IPS-18a (cell line): ENCODE results near the gene RFT1.

Source experiments
- H3K27ac ChIP-seq: one replicate; pipeline ENCODE4 v1.5.1; 2013; ENCODE audit warnings: low read length
- H3K27me3 ChIP-seq: one replicate; pipeline ENCODE4 v1.6.1; 2013; ENCODE audit warnings: mild to moderate bottlenecking, low read length; ENCODE audit not compliant: control insufficient read depth, insufficient read depth
- H3K36me3 ChIP-seq: one replicate; pipeline ENCODE4 v1.6.1; 2013; ENCODE audit warnings: low read depth, low read length; ENCODE audit not compliant: control insufficient read depth
- H3K4me1 ChIP-seq: one replicate; pipeline ENCODE4 v1.6.1; 2013; ENCODE audit warnings: low read depth, low read length; ENCODE audit not compliant: control insufficient read depth
- H3K4me3 ChIP-seq: one replicate; pipeline ENCODE4 v1.5.1; 2013; ENCODE audit warnings: low read length
- H3K9ac ChIP-seq: one replicate; pipeline ENCODE4 v1.6.1; 2013; ENCODE audit warnings: mild to moderate bottlenecking, low read length, moderate library complexity
- H3K9me3 ChIP-seq: one replicate; pipeline ENCODE4 v1.6.1; 2013; ENCODE audit warnings: low read depth, low read length; ENCODE audit not compliant: control insufficient read depth

RFT1 gene

GRCh38 chr3:53130179-53131061 is at the start of gene RFT1:
Gene RFT1 (minus strand): TSS chr3:53130435. CDS start chr3:53130400, 35 bp downstream.
- peak within 1 kb of the TSS; percentile 94 for H3K9ac ChIP-seq
- peaks cover 6% of the 10 kb centered on the region for H3K4me1 ChIP-seq
- peaks cover 3% of the 10 kb centered on the region for H3K36me3 ChIP-seq
- H3K27me3 ChIP-seq, result no peaks in the 10 kb centered on the region
- peak within 1 kb of the TSS; percentile 66 for H3K27ac ChIP-seq
- H3K4me3 ChIP-seq, result peak within 1 kb of the TSS; percentile 91
- no peaks in the 10 kb centered on the region for H3K9me3 ChIP-seq

GRCh38 chr3:53179580-53179979 is 49.3 kb upstream of the RFT1 start:
- H3K4me3 ChIP-seq, result no peak overlapping the region
- H3K36me3 ChIP-seq, result peaks cover 9% of the 10 kb centered on the region
- H3K4me1 ChIP-seq, result no peaks in the 10 kb centered on the region
- no peak overlapping the region for H3K9ac ChIP-seq
- no peaks in the 10 kb centered on the region for H3K27me3 ChIP-seq
- H3K27ac ChIP-seq, result no peak overlapping the region
- no peaks in the 10 kb centered on the region for H3K9me3 ChIP-seq

GRCh38 chr3:53178246-53178645 is 48.0 kb upstream of the RFT1 start:
- Histone ChIP-seq H3K27ac (no peak overlapping the region), H3K36me3 (peaks cover 9% of the 10 kb centered on the region), H3K27me3 (no peaks in the 10 kb centered on the region), H3K4me3 (no peak overlapping the region), H3K9me3 (no peaks in the 10 kb centered on the region), H3K4me1 (no peaks in the 10 kb centered on the region), H3K9ac (no peak overlapping the region)

- H3K9ac ChIP-seq, result no peak overlapping the region
- H3K4me3 ChIP-seq, result no peak overlapping the region
- H3K36me3 ChIP-seq, result peaks cover 5% of the 10 kb centered on the region
- H3K27me3 ChIP-seq, result no peaks in the 10 kb centered on the region
- no peak overlapping the region for H3K27ac ChIP-seq
- no peaks in the 10 kb centered on the region for H3K9me3 ChIP-seq
- H3K4me1 ChIP-seq, result peaks cover 21% of the 10 kb centered on the region
These were observed 45.6 kb upstream of the RFT1 start for GRCh38 chr3:53175613-53176540.

GRCh38 chr3:53174346-53175250 is 44.4 kb upstream of the RFT1 start:
- Histone ChIP-seq H3K4me1 (peaks cover 24% of the 10 kb centered on the region), H3K9ac (no peak overlapping the region), H3K9me3 (no peaks in the 10 kb centered on the region), H3K27me3 (no peaks in the 10 kb centered on the region), H3K27ac (no peak overlapping the region), H3K4me3 (no peak overlapping the region), H3K36me3 (no peaks in the 10 kb centered on the region)

- Histone ChIP-seq H3K36me3 (no peaks in the 10 kb centered on the region), H3K4me1 (peaks cover 36% of the 10 kb centered on the region), H3K9ac (no peak overlapping the region), H3K4me3 (no peak overlapping the region), H3K9me3 (no peaks in the 10 kb centered on the region), H3K27ac (no peak overlapping the region), H3K27me3 (no peaks in the 10 kb centered on the region)
These were observed 42.9 kb upstream of the RFT1 start for GRCh38 chr3:53173107-53173506.

GRCh38 chr3:53171827-53172505 is 41.7 kb upstream of the RFT1 start:
- no peak overlapping the region for H3K27ac ChIP-seq
- H3K9ac ChIP-seq, result no peak overlapping the region
- no peaks in the 10 kb centered on the region for H3K36me3 ChIP-seq
- no peaks in the 10 kb centered on the region for H3K27me3 ChIP-seq
- peaks cover 44% of the 10 kb centered on the region for H3K4me1 ChIP-seq
- H3K4me3 ChIP-seq, result no peak overlapping the region
- no peaks in the 10 kb centered on the region for H3K9me3 ChIP-seq

GRCh38 chr3:53171064-53171418 is 40.8 kb upstream of the RFT1 start:
- Histone ChIP-seq H3K4me1 (peaks cover 44% of the 10 kb centered on the region), H3K27ac (no peak overlapping the region), H3K9ac (no peak overlapping the region)

GRCh38 chr3:53170325-53171063 is 40.3 kb upstream of the RFT1 start:
- H3K4me3 ChIP-seq, result no peak overlapping the region
- H3K9ac ChIP-seq, result no peak overlapping the region
- no peaks in the 10 kb centered on the region for H3K9me3 ChIP-seq
- no peaks in the 10 kb centered on the region for H3K36me3 ChIP-seq
- H3K27ac ChIP-seq, result no peak overlapping the region
- H3K4me1 ChIP-seq, result peaks cover 44% of the 10 kb centered on the region
- no peaks in the 10 kb centered on the region for H3K27me3 ChIP-seq

More at GRCh38 chr3:53171064-53171418, 40.8 kb upstream of the RFT1 start:
- no peaks in the 10 kb centered on the region for H3K36me3 ChIP-seq
- no peaks in the 10 kb centered on the region for H3K9me3 ChIP-seq
- H3K27me3 ChIP-seq, result no peaks in the 10 kb centered on the region
- no peak overlapping the region for H3K4me3 ChIP-seq

- Histone ChIP-seq H3K27me3 (no peaks in the 10 kb centered on the region), H3K4me1 (peaks cover 44% of the 10 kb centered on the region), H3K9ac (no peak overlapping the region), H3K9me3 (no peaks in the 10 kb centered on the region), H3K4me3 (no peak overlapping the region), H3K36me3 (no peaks in the 10 kb centered on the region), H3K27ac (no peak overlapping the region)
These were observed 39.6 kb upstream of the RFT1 start for GRCh38 chr3:53169832-53170324.
